ENCODE results near the gene SNCG.
"Not testable (repeated sequence)": the region's sequence is repeated elsewhere in the genome, so short reads cannot be mapped to it uniquely, and the experiment has no call there.

Gene SNCG

GRCh38 chr10:86961481-86962091, 3.2 kb downstream of the SNCG start:
- DNase-seq (ENCODE audit: low spot score): no peak

DNA sequence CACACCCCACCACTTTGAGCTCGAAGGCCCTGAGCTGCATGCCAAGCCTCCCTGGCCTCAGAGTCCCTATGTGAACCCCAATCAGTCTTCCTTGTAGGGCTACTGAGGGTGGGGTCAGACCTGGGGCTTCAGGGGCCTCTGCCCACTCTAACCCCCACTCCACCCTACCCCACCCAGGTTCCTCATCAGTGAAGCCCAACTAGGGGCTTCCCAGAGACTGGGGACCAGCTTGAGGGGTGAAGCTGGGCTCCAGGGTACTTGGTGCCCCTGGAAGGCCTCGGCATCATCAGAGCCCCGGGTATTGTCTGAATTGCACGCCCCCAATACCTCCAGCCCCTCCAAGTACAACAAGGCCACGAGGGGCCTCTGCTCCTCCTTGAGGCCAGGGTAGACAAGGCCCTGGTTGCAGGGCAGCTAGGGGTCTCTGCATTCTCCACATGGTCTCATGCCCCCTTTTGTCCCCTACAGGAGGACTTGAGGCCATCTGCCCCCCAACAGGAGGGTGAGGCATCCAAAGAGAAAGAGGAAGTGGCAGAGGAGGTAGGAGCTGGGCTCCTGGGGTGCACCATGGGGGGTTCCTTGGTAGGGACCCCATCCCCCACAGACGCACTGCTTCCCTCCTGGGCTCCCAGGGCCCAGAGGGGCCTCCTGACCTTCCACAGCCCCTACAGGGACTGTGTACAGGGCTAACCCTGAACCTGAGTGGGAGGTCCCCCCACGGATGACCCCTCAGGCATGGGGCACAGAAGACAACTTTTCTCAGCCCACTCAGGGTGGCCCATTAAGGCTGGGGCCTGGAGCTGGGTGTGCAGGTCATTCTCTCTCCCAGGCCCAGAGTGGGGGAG, 4.0 kb downstream of the SNCG start:
- no peak for DNase-seq (ENCODE audit: low spot score)

DNA sequence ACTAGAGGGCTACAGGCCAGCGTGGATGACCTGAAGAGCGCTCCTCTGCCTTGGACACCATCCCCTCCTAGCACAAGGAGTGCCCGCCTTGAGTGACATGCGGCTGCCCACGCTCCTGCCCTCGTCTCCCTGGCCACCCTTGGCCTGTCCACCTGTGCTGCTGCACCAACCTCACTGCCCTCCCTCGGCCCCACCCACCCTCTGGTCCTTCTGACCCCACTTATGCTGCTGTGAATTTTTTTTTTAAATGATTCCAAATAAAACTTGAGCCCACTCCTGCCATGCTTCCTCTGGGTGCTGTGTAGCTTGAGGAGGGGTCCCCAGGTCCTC, 4.5 kb downstream of the SNCG start:
- no peak for DNase-seq (ENCODE audit: low spot score)

DNA sequence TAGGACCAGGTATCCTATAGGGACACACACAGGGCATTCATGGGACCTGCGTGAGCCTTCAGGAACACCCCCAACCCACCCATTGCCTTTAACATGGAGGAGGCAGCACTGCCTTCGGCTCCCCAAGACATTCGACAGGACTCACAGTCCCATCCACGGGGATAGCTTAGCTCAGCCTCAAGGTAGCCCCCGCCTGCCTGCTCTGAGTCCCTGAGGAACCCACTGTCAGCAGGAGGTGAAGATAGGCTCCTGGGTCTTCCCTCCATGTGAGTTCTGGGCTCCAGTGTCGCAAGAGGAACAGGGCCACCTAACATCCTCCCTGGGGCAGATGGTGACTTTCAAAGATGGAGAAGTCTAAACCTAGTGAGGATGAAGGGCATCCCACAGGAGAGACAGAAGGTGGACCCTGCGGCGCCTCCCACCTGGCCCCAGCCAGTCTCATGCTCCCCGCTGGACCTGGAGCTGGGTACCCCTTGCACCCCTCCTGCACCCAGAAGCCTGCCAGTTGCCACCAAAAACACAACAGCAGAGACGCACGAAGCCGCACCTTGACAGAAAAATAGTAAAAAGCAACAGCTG, 5.0 kb downstream of the SNCG start:
- DNase-seq (ENCODE audit: low spot score): no peak

DNA sequence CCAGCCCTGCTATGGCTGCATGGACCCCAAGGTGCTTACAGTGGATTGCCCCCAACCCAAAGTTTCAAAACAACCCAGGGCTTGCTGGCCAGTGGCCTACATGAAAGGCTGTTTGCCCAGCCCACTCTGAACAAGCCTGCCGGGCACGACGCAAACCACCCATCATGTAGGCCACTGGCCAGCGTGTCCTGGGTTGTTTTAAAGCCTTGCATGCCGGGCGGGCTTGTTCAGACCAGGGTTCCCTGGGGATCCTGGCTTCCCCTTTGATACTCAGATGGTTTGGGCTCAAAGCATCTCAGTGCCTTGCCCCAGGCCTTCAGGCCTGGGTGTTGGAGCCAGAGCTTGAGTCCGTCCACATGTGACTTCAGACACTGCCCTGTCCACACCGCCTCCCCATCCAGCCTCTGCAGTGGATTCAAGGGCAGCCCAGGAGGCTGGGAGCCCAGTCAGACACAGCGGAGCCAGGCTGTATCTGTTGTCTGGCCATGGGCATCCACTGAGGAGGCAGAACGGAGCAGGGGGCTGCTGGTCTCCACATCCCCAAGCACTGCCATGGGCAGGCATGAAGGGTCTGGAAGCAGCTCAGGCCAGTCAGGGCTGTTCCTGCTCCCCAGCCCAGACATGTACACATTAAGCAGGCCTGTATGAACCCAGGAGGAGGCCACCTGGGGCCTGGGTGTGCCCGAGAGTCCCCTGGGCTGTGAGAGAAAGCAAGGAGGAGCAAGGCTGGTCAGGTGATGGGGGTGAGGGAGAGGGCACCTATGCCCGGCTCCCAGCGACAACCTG, 5.9 kb downstream of the SNCG start:
- no peak for DNase-seq (ENCODE audit: low spot score)

DNA sequence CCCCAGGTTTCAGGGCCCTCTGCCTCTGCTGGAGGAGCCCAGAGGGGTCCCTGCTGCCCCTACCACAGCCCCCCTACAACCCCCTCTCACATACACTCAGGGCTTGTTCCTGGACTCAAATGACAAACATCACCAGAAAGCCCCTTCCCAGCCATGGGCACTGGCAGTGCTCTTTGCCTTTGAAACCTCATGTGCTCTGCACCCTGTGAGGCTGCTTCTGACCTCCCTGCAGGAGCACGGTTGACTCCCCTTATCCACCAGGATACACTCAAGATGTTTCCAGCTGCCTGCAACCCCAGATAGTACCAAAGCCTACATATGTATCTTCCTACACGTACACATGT, 6.4 kb downstream of the SNCG start:
- DNase-seq (ENCODE audit: low spot score): no peak

- no peak for DNase-seq (ENCODE audit: low spot score)
Observed at GRCh38 chr10:86965986-86966654, 7.7 kb downstream of the SNCG start.

DNA sequence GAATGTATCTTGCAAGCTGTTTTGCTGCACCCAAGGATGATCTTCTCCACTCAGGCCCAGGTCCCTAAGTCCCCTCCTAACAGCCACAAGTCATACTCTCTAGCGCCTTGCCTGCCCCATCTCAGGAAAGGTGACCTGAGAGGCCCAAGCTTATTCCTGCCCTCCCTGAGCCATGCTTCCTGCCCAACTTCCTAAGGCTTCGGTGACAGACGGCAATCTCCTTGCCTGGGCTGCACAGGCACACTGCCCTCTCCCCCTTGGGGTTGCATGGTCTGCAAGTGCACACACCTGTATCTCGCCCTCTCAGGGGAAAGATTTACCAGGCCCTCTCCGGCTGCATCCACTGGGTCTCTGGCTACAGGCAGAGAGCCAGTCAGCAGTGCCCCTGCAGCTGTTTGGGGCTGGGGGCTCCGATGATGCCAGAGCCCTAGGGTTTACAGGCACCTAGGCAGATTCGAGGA, 9.1 kb downstream of the SNCG start:
- DNase-seq (ENCODE audit: low spot score): no peak

- DNase-seq (ENCODE audit: low spot score): no peak
Observed at GRCh38 chr10:86968271-86968993, 10.0 kb downstream of the SNCG start, which contains the start of gene ADIRF. Gene ADIRF, plus strand, starts transcription at chr10:86968482. Its CDS starts 63 bp downstream, at chr10:86968545.

GRCh38 chr10:86968994-86969355, 10.6 kb downstream of the SNCG start:
- no peak for DNase-seq (ENCODE audit: low spot score)

DNA sequence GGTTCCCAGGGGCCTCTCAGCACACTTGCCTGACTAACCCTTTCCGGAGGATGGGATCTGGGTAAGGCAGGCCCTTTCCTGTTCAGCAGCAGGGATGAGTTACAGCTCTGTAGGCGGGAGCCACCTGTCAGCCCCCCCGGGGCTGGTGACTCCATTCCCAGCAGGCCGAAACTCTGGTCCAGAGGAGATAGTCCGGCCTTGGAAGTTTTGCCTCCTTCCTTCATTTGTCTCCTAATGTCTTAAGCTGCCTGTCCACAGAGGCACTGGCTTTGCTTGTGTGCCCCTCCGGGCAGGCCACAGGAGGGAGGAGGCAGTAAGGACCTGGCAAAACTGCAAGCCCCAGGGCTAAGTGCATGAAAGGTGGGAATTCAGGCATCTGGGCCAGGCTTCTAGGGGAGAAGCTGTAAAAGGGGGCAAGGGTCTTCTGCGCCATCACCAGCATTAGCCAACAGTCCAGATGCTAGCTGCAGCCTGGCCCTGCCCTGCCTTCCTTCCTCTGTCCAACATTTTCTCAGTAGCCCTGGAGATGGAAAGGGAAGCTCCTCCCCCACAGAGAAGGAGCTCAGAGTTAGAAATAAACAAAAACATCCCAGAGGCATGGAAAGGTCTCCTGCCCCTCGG, 11.1 kb downstream of the SNCG start:
- DNase-seq (ENCODE audit: low spot score): no peak

- no peak for DNase-seq (ENCODE audit: low spot score)
Observed at GRCh38 chr10:86970162-86970981, 12.0 kb downstream of the SNCG start.

DNA sequence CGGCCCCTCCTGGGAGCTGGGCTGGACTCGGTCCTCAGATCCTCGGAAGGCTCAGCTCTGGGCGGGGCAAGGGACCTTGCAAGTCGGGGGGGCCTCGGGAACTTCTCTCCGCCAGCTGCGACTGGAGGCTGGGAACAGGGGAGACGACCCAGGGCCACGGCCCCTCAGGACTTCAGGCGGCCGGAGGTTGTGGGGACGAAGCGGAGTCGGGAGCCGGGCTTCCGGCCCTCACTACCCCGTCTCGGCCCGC, 12.5 kb downstream of the SNCG start:
- DNase-seq (ENCODE audit: low spot score): no peak

DNA sequence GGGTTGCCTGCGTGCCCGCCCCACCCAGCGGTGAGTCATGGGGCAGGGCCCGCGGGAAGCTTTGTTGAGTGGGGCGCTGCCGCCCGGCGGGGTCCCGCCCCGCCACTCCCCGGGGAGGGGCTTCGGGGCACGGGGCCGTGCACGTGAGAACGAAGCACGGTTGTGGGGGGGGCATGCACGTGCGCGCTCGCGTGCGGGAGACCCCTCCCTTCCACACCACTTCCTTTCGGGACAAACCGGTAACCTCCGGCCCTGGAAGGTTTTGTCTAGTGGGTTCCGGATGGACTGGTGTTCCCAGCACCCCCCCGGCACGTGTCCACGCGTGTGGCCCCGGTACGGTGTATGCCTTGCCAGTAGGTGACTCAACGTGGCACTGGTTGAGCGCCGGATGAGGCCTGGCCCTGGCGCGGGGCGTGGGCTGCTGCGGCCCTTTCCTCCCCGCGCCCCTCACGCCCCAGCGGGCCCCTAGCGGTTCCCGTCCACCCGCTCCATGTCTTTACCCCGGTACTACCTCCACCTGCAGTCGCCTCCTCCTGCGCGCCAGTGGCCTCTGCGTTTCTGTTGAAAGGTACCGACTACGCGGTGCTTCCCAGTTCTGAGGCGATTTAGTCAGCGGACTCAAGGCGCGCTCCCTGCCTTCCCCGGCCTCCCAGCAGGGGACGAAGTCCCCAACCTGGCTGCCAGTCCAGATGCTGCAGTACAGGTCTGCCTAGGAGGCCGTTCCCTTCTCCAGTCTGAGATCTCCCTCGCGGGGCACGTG, 13.0 kb downstream of the SNCG start:
- DNase-seq (ENCODE audit: low spot score): no peak

DNA sequence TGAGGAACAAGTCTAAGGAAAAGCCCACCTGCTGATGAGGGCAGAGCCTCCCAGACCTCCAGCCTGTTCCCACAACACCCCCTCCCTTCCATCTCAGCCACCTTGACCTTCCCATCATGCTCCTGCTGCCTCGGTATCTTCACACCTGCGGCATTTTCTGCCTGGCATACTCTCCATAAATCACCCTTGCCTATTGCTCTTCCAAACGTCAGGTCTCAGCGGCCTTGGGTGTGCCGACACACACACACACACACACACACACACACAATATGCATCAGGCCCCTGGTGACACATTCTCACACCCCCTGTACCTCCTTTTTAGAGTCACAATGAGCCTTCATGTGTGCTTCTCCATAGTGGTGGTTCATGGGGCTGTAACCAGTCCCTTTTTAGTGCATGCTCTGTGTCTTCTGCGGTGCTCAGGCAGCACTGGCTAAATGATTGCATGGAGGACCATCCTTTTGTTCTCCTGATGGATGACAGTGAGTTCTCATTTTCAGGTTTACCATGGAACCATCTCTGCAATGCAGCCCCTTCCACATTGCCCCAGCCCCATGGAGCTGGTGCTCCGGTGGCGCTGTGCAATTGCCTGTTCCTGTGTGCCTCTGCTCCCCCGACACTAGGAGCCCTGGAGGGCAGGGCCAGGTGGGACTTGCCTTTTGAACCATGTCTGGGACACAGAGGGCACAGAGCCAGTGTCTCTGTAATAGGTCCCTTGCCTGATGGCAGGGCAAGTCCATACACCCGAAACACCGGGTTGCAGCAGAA, 14.4 kb downstream of the SNCG start:
- DNase-seq (ENCODE audit: low spot score): no peak

- DNase-seq (ENCODE audit: low spot score): no peak
Observed at GRCh38 chr10:86974484-86974883, 16.1 kb downstream of the SNCG start.

- no peak for DNase-seq (ENCODE audit: low spot score)
Observed at GRCh38 chr10:86976362-86977056, 18.1 kb downstream of the SNCG start.

DNA sequence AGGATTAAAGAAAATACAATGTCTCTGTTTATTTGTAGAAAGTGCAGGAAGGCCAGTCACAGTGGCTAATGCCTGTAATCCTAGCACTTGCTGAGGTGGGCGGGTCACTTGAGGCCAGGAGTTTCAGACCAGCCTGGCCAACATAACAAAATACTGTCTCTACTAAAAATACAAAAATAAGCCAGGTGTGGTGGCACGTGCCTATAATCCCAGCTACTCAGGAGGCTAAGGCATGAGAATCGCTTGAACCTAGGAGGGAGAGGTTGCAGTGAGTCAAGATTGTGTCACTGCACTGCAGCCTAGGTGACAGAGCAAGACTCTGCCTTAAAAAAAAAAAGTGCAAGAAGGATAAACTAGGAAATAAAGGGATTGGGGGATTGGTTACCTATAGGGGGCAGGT, 20.1 kb downstream of the SNCG start:
- not testable (repeated sequence) for DNase-seq (ENCODE audit: low spot score)

Data from hematopoietic multipotent progenitor cell treated with erythropoietin and hydrocortisone succinate and interleukin-3 and kit ligand, for 17 days (in vitro differentiated cells).